Astrocyte of the hippocampus (primary cell): ENCODE measurements around the gene RNGTT.
A peak's percentile ranks its signal among the peaks of the same experiment; 100 is the strongest.

Experiments used
- DNase-seq: peaks from one replicate; pipeline ENCODE4 v3.0.0; 2011; ENCODE audit warnings: low read depth, low spot score

The RNGTT gene

DNA sequence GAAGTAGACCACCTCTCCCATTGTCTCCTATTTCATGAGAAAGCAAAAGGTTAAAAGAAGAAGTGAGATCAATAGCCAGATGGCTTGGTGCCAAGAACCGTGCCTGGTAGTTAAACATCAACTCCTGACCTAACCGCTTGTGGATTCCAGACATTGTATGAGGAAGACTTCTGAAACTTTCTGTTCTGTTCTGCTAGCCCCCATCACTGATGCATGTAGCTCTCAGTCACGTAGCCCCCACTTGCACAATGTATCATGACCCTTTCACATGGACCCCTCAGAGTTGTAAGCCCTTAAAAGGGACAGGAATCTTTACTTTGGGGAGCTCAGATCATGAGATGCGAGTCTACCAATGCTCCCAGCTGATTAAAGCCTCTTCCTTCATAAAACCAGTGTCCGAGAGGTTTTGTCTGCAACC, 301.2 kb downstream of the RNGTT start:
- no peak for DNase-seq

DNA sequence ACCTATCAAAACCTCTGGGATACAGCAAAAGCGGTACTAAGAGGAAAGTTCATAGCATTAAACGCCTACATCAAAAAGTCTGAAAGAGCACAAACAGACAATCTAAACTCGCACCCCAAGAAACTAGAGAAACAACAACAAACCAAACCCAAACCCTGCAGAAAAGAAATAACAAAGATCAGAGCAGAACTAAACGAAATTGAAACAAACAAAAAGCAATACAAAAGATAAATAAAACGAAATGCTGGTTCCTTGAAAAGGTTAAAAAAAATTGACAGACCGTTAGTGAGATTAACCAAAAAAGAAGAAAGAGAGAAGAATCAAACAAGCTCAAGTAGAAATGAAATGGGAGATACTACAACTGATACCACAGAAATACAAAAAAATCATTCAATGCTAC, 302.3 kb downstream of the RNGTT start:
- no peak for DNase-seq

DNA sequence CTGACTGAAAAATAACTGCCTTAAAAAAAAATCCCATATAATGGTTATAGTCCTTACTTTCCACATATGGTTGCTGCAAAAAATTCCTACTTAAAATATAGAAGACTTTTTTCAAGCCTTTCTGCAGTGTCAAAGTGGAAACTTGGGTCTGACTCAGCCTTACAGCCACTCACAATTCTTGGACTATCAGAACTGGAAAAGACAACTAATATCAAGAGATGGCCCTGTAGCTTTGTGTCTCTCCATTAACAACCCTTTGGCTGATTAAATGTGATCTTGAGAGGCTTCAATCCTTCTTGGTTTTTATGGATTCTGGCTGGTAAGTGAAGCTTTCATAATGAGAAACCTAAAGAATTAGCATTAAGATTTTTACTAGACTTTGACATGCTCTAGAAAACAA, 307.8 kb downstream of the RNGTT start:
- no peak for DNase-seq

DNA sequence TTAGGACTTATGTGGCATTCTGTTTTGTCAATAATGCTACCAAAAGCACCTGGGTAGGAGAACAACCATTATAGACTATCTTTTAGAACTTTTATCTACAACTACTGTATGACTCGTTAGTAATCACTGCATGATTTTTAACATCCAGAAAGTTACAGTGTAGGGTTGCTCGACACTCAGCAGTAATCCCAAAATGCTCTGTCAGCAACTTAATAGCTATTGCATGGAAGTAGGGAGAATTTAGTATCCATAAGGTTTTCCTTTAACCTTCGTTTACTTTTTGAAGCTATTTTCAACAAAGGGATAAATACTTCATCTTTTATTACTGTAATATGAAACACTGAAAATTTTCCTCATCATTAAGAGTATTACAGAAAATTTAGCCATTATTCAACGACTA, 309.5 kb downstream of the RNGTT start:
- no peak for DNase-seq

DNA sequence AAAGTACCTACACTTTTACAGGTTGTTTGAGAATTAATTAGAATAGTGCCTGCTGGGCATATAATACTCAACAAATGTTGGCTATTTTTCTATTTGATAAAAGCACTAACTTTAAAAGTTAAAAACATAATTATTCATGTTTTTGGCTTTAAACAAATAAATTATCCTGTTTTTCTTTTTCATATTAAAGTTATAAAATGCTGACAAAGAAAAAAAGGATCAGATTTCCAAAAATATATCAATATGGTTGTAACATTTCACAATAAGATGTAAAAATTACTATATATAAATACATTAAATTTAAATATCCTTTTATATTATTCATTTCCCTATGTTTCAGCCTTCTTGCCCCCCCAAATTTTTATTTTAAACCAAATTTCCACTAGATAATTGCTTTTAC, 312.0 kb downstream of the RNGTT start:
- DNase-seq = no peak

DNA sequence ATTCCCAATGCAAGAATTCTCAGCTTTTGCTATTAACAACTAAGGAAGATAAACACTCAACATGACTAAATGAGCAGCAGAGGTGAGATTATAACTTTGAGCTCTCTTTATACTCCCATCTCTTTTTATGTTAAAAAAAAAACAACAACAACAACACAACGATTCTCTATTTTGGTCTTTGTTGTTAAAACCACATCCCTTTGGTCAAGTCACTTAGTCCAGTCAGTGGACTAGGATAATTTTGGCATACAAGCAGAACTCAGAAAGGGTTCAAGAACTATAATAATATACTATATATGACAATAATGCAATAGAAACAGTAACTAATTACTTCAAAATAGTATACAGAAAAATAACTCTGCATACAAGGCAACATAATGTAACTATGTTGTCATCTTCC, 312.4 kb downstream of the RNGTT start:
- DNase-seq = no peak

DNA sequence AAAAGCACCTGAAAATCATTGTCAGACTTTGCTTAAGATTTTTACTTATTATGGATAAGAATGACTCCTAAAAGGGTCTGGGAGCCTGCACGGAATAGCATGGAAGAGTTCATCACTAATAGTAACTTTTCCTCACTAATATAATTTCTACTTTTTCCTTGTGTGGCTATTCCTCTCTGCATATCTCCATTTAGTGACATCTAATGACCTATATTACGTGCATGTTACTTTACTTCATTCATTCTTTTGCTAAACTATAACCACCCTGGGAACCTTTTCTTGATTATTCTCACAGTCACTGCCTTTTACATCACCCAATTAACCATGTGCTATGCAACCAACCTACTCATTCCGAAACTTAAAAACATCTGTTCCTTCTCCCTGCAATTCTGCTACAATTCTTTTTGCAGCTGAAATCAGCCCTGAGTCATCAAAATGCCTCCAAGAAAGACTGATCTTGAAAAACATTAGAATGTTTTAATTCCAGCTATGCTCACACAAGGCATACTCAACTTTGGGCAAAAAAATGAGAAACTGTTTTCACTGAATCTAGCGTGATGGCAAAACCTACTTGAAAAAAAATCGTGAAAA, 313.3 kb downstream of the RNGTT start:
- peak; percentile 75 for DNase-seq

DNA sequence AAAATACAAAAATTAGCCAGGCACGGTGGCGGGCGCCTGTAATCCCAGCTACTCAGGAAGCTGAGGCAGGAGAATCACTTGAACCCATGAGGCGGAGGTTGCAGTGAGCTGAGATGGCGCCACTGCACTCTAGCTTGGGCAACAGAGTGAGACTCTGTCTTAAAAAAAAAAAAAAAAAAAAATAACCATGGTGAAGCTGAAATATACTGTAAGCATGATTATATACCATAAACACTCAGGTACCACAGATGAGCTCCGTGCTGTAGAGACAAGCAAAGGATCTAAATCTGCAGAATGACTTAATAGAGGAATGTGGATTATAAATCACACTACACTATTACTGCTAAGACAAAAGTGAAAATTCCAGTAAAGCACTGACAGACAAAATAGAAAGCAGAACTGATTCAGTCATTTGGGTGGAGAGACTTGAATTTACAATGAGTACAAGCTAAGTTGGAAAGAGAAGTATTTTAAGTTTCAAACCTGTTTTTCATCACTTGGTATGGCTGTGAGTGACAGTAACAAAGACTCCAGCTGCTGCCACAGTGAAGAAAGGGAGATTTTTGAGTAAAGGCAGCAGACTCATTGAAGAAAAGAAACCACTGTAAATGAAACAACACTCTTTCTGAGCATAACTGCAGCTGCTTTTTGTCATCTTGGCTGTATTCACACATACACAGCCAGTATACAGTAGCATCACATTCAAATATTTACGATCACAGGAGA, 322.1 kb downstream of the RNGTT start:
- DNase-seq = peak; percentile 27

DNA sequence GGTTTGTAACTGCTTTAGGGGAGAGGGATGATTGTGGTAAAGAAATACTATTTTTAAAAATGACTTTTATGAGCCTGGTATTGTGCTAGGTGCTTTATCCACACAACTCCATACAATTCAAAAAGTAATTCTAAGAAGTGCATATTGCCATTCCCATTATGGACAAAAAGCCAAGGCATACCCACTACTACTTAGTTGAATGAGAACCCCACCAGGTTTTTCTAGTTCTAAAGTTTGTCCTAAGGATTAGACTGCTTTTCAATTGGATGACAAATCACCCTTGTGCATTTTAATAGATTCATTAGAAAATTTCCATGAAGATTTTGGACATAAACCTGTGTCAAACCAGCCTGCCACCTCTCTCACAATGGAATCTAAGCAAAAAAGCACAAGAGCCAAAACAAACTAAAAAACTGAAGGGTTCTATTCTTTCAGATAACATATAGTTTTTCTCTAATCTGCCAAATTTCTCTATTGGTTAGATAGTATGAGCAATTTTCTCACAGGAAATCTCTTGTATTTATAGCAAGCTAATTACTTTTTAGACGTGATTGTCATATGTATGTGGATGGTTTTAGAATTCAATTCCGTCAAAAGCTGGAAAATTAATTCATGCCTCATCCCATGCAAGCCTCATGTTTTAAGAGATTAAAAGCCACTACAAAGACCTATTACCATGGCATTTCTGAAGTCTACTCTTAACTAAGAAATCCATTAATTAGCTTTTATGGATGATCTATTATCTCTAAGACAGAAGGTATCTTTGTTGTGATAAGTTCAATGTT, 325.5 kb downstream of the RNGTT start:
- no peak for DNase-seq

DNA sequence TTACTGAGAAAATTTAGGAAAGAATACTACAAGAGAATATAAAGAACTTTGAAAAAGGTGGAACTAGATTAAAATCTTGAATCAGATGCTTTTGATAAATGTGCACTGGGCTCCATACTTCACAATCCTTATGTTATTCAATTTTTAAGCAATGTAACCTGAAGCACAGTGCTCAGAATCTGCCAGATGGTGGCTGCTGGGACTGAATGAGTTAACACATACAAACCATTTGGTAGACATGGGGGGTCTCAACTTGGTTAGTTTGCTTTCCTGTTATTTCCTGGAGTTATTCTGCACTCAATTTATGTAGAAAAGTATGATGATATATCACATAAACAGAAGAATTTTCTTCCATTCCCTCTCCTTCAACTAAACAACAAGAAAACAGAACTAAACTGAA, 326.5 kb downstream of the RNGTT start:
- no peak for DNase-seq

DNA sequence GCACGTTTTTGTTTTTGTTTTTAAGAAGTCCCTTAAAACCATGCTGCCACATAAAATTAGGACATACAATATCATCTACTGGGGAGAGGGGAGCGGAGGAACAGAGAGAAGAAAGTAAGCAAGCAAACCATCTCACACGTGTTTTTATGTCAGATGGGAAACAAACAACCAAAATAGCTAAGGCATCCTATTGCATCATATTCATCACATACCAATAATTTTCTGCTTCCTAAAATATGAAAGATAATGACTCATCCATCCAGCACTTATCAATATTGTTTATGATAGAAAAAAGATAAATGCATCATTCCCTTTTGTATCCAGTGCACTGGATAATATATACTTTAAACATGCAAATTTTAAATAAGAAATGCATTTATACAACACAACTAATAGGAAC, 329.6 kb downstream of the RNGTT start:
- no peak for DNase-seq

DNA sequence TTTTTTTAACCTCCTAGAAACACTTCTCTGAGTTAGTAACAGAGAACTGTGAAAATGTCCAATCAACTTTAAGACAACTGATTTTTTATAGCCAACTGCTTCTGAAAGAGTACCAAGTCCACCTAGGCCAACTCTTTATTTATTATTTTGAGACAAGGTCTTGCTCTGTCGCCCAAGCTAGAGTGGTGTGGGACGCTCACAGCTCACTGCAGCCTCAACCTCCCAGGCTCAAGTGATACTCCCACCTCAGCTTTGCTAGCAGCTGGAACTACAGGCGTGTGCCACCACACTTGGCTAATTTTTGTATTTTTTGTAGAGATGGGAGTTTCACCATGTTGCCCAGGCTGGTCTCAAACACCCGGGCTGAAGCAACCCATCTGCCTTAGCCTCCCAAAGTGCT, 331.6 kb downstream of the RNGTT start:
- no peak for DNase-seq

DNA sequence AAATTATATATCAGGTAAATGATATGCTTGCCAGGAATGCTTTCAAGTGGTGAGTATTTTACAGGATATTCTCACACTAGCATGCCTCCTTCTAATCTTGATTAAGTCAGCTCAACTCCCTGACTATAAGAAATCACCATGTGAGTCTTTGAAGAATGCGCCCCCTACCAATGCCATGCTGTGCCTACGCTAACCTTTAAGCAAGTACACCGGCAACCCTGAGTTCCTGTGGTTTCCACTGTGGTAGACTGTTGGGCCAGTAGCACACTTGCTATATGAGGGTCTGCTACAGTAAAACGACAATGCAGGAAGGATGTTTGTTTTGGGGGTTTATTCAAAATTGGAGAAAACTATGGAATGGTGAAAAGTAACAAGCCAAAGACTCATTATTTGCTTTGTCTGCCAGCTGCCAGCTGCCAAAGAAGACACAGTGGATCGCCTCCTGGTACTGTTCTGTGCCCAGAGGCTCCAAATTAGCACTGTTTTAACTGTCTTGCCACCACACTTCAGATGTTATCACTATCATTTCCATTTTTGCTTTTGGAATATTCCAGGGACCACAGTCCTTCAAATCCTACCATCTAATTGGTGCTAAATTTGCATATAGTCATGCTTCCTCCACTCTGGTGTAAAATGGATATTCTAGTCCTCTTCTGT, 333.5 kb downstream of the RNGTT start:
- DNase-seq = peak; percentile 67

DNA sequence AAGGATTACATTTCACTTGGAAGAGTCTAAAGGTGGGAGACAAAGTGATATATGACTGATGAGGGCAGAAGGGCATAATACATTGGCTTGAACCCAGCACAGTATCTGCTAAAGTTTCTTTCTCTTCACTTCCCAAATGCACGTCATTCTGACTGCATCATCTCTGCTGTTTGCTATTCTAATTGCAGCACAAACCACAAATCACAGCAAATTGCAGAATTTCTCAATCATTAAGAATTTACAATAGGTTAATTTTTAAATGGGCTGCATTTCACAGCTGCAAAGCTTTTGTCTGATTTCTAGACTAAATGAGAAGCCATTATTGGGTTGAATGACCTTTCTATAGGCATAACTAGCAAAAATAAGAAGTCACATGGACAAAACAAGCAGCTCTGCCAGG, 337.0 kb downstream of the RNGTT start:
- DNase-seq = peak; percentile 16

DNA sequence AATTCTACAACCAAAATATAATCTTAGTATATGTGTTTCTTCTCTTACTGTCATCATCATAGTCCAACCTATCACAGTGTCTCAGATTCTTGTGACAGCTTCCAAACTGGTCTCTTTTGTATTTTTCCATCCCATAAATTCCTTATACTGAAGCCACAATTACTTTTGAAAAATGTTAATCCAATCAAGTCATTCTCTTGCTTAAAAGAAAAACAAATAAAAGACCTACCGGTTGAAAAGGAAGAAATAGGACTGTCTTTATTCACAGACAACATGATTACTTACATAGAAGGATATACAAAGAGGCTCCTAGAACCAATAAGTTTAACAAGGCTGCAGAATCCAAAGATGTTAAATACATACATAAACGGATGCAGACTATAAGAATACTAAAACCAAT, 339.9 kb downstream of the RNGTT start:
- no peak for DNase-seq

DNA sequence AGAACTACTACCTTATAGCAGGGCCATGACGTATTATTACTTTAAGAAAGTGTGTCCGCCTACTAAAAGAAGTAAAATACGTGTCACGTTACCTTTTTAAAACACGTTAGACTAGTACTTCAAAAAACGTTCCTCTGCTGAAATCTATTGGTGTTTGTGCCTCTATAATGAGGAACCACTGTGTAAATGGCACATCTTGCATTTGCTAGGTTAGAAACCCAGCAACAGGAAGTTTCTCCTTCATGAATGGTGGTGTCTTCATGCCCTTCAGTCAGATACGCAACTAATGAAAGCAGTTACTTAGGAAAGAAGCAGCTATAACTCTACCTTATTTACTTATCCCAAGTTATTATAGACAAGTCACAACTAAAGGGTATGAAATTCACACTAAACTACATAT, 343.5 kb downstream of the RNGTT start:
- no peak for DNase-seq

DNA sequence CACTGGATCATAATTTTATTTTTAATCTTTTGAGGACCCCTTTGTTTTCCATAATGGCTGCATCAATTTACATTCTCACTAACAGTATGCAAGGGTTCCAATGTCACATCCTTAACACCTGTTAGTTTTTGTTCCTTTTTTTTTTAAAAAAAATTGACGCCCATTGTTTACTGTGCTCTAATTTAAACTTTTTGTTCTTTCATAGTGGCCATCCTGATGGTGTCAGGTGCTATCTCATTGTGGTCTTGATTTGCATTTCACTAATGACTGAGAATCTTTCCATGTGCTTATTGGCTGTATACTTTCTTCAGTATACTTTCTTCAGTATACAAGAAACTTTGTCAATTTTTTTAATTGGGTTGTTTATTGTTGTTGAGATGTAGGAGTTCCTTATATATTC, 347.0 kb downstream of the RNGTT start:
- DNase-seq = no peak

DNA sequence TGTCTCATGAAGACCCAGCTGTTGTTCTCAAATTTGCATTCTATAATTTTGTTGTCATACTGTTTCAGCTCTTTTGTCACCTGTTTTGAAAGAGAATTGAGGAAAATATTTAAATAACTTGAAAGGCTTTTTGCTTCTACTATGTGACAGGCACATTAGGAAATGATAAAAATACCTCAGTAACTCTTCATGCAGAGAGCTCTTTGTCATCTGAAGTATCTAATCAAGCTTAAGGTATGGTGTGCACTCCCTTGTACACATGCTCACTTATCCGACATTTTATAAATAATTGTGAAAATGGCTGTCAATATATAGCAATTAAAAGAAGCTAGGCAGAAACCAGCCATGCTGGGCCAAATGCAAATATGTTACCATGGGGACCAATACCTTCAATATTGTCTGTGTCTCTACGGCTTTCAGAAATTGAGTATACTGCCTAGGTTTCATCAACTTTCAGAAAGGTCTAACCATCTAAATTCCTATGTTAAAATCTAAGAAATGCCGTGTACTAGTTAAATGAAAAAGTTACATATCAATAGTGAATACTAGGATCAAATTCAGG, 349.0 kb downstream of the RNGTT start:
- DNase-seq = no peak

DNA sequence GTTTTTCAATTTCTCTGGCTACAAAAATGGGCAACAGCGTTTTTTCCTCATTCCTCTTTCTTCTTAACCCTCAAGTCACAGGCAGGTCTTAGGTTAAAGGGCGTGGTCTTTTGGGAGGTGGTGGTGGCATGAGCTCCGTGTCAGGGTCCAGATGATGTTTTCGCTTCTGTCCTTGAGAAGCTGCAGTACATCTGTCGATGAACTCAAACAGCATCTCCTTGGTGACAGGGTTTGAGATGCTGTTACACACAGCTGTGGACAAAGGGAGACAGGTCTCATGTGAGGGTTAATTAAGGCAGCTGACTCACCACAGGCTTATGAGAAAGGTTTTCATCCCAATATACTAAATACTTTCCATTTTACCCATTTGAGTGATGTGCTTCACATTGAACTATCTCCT, 350.8 kb downstream of the RNGTT start:
- DNase-seq = no peak

DNA sequence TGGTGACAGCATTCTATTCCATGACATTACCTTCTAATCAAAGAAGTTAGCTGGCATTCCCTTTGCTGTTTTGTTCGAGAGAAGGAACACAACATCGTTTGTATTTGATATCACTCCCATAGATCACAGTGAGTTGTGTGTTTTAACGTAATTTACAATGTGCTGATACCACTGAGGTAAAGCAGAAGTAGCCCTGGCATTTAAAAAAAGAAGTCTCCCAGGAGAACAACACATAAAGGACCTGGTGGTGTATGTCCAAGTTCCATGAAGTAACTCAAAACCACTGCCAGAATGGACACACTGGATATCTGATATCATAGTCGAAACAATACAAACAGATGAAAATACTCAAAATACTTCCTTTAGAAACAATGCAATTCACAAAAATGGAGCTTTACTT, 351.7 kb downstream of the RNGTT start:
- no peak for DNase-seq

DNA sequence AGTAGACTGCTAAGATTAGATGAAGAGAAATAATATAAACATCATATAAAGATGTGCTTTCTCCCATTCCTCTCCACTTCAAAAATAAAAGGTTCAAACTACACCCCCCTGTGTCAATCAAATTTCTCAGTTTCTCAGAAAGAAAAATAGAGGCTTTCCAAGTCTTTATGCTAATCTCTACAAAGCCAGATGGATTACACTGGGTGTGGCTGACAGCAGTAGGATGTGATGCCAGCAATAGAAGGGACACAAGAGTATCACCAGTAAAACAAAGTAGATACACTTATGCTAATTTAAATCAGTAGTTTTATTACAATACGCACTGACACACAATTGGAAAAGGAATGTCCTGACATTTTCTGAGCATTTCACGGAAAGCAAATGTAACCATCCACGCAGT, 353.4 kb downstream of the RNGTT start:
- DNase-seq = no peak

DNA sequence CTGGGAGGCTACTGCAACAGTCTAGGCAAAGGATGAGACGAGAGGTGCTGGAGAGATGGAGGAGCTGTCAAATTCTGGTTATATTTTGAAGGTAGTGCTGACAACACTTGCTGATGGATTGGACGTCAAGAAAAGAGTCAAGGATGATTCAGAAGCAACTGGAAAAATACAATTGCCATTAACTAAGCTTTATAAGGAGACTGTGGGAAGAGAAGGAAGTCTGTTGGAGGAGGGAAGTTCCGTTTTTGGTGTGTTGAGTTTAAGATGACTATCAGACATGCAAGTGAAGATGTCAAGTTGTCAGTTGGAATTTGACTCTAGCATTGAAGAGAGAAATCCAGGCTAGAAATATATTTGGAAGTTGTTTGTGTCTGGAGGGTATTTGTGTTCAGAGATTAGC, 358.1 kb downstream of the RNGTT start:
- no peak for DNase-seq
